Astrocyte (in vitro differentiated cells and primary cell): ENCODE results near the gene USP49.

Experiments
- EZH2 ChIP-seq: IDR thresholded peaks from 2 replicates; pipeline ENCODE4 v1.6.1; 2012; ENCODE audit warnings: mild to moderate bottlenecking, low read length, inconsistent platforms; ENCODE audit not compliant: insufficient read depth
- TF ChIP-seq, protein P1 (sequence below): IDR thresholded peaks from 2 replicates; pipeline ENCODE4 v1.5.1; 2011; ENCODE audit warnings: low read depth, mild to moderate bottlenecking, inconsistent platforms, low read length, moderate library complexity; ENCODE audit not compliant: insufficient read depth

DNA sequence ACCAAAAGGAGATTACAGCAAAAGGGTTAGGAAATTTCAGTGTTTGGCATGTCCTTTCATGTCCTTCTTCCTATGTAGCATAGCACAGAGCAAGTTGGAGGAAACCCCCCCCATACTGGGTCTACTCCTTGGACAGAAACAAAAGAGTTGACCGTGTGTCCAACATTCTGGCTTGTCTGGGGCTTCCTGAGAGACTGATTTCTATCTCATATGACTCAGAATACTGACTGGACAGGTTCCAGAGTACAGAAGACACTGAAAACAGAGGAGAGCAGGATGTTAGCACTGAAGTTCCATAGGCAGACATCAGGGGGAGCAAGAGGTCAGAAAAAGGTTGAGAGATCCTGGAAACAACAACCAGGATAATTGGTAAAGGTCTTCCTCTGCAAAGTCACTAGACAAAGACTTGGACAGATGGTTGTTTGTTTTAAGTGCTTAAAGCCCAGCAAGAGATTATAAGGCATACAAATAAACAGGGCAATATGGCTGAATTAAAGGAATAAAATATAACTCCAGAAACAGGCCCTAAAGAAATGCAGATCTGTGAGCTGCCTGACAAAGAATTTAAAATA lies 48.4 kb downstream of the USP49 start:
- no peak for TF ChIP-seq EZH2
- TF ChIP-seq, protein P1, sequence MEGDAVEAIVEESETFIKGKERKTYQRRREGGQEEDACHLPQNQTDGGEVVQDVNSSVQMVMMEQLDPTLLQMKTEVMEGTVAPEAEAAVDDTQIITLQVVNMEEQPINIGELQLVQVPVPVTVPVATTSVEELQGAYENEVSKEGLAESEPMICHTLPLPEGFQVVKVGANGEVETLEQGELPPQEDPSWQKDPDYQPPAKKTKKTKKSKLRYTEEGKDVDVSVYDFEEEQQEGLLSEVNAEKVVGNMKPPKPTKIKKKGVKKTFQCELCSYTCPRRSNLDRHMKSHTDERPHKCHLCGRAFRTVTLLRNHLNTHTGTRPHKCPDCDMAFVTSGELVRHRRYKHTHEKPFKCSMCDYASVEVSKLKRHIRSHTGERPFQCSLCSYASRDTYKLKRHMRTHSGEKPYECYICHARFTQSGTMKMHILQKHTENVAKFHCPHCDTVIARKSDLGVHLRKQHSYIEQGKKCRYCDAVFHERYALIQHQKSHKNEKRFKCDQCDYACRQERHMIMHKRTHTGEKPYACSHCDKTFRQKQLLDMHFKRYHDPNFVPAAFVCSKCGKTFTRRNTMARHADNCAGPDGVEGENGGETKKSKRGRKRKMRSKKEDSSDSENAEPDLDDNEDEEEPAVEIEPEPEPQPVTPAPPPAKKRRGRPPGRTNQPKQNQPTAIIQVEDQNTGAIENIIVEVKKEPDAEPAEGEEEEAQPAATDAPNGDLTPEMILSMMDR: peak; percentile 93
